Cardiac fibroblast (primary cell): ENCODE data around the gene CTNNA1.

Source experiments
- DNase-seq, 2 donors: peaks; one replicate each; pipeline versions ENCODE4 v3.0.0 to v3.0.0-alpha.2; 2010; ENCODE audit warnings: low read depth in 2 of 2
- H3K4me3 ChIP-seq, 2 donors: replicated peaks in 1 of 2; 1 replicate in 1 of 2; 2 replicates in 1 of 2; pipeline ENCODE4 v1.5.1; 2011; ENCODE audit warnings: low read depth in 2 of 2, low read length in 2 of 2, mild to moderate bottlenecking in 2 of 2, moderate library complexity in 1 of 2
- CTCF ChIP-seq: IDR thresholded peaks from one replicate; pipeline ENCODE4 v1.5.1; 2011; ENCODE audit warnings: low read depth, mild to moderate bottlenecking, low read length, inconsistent platforms

CTNNA1 gene

DNA sequence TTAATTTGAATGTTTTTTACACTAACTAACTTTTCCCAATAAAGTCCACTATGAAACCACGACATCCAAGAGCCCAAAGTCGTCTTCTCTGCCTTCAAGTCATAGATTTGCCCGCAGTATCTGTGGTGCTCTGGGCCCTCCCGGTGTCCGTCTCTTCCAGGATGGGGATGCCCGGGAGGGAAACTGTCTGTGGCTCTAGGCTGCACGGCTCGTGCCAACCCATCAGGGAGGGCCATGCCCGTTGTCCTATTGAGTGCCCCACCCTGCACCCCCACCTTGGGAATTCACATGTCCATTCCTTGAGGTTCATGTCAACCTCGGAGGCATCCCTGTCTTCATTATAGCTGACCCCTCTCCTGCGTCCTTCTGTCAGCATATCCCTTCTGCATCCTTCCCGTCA is 181.7 kb downstream of the CTNNA1 start:
- no peak overlapping the region for H3K4me3 ChIP-seq
- no peak for DNase-seq
- TF ChIP-seq CTCF, result no peak

DNA sequence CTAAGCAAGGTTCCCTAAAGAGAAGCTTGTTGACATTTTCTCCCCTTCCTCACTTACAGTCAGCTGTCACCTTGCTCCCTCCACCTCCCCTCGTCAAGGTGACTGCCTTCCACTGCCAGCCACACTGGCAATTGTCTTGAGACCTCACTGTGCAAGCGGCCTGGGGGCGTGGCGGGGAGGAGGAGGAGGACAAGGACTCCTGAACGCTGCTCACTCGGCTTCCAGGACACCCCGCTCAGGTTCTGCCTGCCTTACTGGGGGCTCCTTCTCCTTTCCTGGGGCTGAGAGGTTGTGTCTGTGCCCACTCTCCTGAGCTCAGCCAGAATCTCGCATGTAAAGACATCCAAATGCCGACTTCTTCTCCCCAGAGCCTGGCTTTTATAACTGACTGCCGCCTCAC is 182.2 kb downstream of the CTNNA1 start:
- DNase-seq, result no peak
- H3K4me3 ChIP-seq, result no peak overlapping the region
- no peak for TF ChIP-seq CTCF

DNA sequence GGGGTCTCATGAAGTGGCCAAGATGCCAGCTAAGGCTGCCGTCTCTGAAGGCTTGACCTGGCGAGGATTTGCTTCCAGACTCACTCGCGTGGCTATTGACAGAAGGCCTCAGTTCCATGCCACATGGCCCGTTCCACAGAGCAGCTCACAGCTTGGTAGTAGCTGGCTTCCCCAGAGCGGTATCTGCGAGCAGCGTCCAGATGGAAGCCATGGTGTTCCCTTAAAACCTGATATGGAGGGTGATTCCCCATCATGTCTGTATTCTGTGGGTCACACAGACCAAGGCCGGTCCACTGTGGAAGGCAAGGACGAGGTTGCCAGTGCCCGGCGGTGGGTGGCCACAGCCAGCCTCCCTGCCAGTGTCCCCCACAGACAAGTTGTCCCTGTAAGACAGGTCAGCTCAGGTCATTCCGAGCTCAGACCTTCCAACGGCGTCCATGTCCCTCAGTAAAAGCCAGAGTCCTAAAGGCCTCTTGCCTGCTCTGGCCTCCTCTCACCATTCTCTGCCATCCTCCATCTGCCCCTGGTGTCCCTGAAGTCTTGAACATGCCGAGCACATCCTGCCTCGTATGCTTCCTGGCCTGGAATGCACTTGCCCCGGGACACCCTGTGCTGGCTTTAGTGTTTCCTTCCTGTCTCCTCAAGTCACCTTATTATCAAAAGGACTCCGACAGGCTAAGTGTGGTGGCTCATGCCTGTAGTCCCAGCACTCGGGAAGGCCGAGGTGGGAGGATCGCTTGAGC is 183.2 kb downstream of the CTNNA1 start:
- no peak for TF ChIP-seq CTCF
- DNase-seq, result no peak

GRCh38 chr5:138936968-138937345 is 183.7 kb downstream of the CTNNA1 start:
- no peak overlapping the region for H3K4me3 ChIP-seq
- TF ChIP-seq CTCF, result no peak
- no peak for DNase-seq

More for the DNA sequence above, 183.2 kb downstream of the CTNNA1 start:
- no peak overlapping the region for H3K4me3 ChIP-seq

DNA sequence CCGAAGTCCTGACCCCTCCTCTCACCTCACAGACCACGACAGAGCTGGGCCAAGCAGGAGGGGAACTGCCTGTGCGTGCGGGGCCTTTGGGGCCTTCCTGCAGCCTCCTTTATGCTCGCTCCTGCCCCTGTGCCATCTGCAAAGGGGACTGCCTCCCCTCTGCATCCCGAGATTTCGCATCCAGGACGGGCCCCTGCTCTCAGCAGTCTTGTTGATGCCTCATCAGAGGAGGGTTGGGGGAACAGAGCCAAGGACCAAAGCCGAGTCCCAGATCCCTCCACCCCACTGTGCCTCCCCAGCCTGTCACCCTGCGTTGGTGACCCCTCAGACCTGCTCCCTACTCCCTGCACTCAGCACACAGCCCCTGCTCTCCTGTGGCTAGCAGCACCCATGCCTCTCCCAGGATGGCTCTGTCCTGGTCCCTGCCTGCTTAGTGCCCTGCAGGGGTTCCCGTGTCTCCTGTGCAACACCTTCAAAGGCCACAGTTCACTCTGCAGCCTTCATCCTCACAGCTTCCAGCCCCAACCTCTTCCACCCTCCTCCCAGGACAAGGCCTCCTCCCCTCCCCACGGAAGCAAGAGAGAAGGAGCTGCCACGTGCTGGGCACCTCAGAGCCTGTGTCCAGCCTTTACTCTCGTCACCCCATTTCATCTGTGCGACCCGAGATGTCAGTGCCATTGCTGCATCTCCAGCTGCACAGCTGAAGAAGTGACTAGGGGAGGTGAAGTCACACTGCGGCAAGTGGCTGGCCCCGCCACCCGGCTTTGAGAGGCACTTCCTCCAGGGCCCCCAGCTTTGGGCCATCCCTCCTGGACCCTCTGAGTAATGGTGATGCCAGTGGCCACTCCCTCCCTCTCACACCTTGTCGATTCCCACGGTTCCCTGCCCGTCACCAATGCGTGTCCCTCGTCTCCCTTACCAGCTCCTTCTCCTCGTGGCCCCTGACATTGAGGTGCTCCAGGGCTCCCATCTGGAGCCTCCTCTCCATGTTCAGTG is 184.5 kb downstream of the CTNNA1 start:
- H3K4me3 ChIP-seq, result no peak overlapping the region
- TF ChIP-seq CTCF, result no peak
- DNase-seq, result no peak

DNA sequence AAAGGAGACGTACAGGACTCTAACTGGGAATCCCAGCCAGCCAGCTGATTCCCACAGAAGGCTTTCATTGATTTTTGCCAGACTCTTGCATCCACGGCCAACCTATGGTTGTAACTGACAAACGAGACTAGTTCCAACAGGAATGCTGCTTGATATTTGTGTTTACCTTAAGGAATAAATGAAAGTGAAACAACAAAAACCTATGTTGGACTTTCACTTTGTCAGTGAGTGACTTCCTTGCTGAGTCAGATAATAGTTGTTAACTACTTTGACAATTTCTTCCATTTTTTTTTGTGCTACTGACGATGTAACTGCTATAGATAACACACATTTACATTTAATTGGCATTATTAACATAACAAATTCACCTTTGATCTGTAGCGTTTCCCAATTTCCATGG is 185.3 kb downstream of the CTNNA1 start:
- no peak for DNase-seq
- H3K4me3 ChIP-seq, result no peak overlapping the region
- TF ChIP-seq CTCF, result no peak
